DOHH2 (cell line): ENCODE measurements around the gene NFX1.
"Not testable (repeated sequence)": the region's sequence is repeated elsewhere in the genome, so short reads cannot be mapped to it uniquely, and the experiment has no call there.

Source experiments
- EZH2phosphoT487 ChIP-seq: fragments of 200-600 bp; sonication (generic); IDR thresholded peaks from 2 replicates; pipeline ENCODE4 v1.6.1; 2017; ENCODE audit warnings: borderline replicate concordance, mild to moderate bottlenecking, antibody characterized with exemption, low read length, moderate library complexity, mixed read lengths
- TF ChIP-seq, protein P1 (sequence below): fragments of 200-600 bp; sonication (generic); IDR thresholded peaks from one replicate; pipeline ENCODE4 v1.5.1; 2014; ENCODE audit warnings: antibody characterized with exemption, mild to moderate bottlenecking, low read depth, low read length; ENCODE audit not compliant: poor library complexity, severe bottlenecking

DNA sequence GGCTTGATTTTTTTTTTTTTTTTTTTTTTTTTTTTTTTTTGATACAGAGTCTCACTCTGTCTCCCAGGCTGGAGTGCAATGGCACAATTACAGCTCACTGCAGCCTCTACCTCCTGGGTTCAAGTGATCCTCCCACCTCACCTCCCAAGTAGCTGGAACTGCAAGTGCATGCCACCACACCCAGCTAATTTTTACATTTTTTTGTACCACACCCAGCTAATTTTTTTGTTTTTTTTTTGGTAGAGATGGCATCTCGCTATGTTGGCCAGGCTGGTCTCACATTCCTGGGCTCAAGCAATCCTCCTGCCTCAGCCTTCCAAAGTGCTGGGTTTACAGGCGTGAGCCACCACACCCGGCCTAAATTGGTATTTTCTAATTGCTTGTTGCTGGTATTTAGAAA is 68.3 kb downstream of the NFX1 start:
- TF ChIP-seq, protein P1, sequence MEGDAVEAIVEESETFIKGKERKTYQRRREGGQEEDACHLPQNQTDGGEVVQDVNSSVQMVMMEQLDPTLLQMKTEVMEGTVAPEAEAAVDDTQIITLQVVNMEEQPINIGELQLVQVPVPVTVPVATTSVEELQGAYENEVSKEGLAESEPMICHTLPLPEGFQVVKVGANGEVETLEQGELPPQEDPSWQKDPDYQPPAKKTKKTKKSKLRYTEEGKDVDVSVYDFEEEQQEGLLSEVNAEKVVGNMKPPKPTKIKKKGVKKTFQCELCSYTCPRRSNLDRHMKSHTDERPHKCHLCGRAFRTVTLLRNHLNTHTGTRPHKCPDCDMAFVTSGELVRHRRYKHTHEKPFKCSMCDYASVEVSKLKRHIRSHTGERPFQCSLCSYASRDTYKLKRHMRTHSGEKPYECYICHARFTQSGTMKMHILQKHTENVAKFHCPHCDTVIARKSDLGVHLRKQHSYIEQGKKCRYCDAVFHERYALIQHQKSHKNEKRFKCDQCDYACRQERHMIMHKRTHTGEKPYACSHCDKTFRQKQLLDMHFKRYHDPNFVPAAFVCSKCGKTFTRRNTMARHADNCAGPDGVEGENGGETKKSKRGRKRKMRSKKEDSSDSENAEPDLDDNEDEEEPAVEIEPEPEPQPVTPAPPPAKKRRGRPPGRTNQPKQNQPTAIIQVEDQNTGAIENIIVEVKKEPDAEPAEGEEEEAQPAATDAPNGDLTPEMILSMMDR, result not testable (repeated sequence)
- not testable (repeated sequence) for TF ChIP-seq EZH2phosphoT487
